DOHH2 (cell line): Measurements from ENCODE around the gene BABAM2.

Source experiments
- H3F3A ChIP-seq: fragments of 200-600 bp; sonication (generic), shearing (Covaris generic); 2 replicates; pipeline ENCODE4 v1.6.0; 2016; ENCODE audit warnings: antibody characterized with exemption, mild to moderate bottlenecking; ENCODE audit not compliant: control insufficient read depth, insufficient read depth
- H3K27ac ChIP-seq: fragments of 200-600 bp; sonication (generic); 2 replicates; pipeline ENCODE4 v1.5.1; 2014; ENCODE audit warnings: low read depth, mild to moderate bottlenecking, low read length, moderate library complexity
- H3K27me3 ChIP-seq: fragments of 200-600 bp; sonication (generic); 2 replicates; pipeline ENCODE4 v1.6.1; 2014; ENCODE audit warnings: mild to moderate bottlenecking, low read length, mixed read lengths; ENCODE audit not compliant: control insufficient read depth
- H3K36me3 ChIP-seq: fragments of 200-600 bp; sonication (generic); 2 replicates; pipeline ENCODE4 v1.6.1; 2014; ENCODE audit warnings: mild to moderate bottlenecking, low read length, moderate library complexity, mixed read lengths; ENCODE audit not compliant: control insufficient read depth
- H3K4me1 ChIP-seq: fragments of 200-600 bp; sonication (generic); 2 replicates; pipeline ENCODE4 v1.6.1; 2014; ENCODE audit warnings: mild to moderate bottlenecking, low read length, mixed read lengths; ENCODE audit not compliant: control insufficient read depth
- H3K4me2 ChIP-seq: fragments of 200-600 bp; sonication (generic); 2 replicates; pipeline ENCODE4 v1.6.0; 2014; ENCODE audit warnings: mild to moderate bottlenecking, low read length, moderate library complexity
- H3K4me3 ChIP-seq: fragments of 200-600 bp; sonication (generic); 2 replicates; pipeline ENCODE4 v1.5.1; 2014; ENCODE audit warnings: mild to moderate bottlenecking, low read length, mixed read lengths
- H3K79me2 ChIP-seq: fragments of 200-600 bp; sonication (generic); 2 replicates; pipeline ENCODE4 v1.6.1; 2014; ENCODE audit warnings: mild to moderate bottlenecking, low read length, mixed read lengths; ENCODE audit not compliant: control insufficient read depth
- H3K9me2 ChIP-seq: fragments of 200-600 bp; sonication (generic); replicated peaks from 2 replicates; pipeline ENCODE4 v1.6.1; 2014; ENCODE audit warnings: mild to moderate bottlenecking, low read length, mixed read lengths; ENCODE audit not compliant: control insufficient read depth
- H3K9me3 ChIP-seq: fragments of 200-600 bp; sonication (generic); 2 replicates; pipeline ENCODE4 v1.6.1; 2014; ENCODE audit warnings: antibody characterized with exemption, low read length, mixed read lengths; ENCODE audit not compliant: control insufficient read depth, insufficient read depth
- H4K20me1 ChIP-seq: fragments of 200-600 bp; sonication (generic); 2 replicates; pipeline ENCODE4 v1.6.0; 2014; ENCODE audit warnings: low read depth, mild to moderate bottlenecking, antibody characterized with exemption, low read length, moderate library complexity; ENCODE audit not compliant: control insufficient read depth, insufficient read depth
- EZH2phosphoT487 ChIP-seq: fragments of 200-600 bp; sonication (generic); IDR thresholded peaks from 2 replicates; pipeline ENCODE4 v1.6.1; 2017; ENCODE audit warnings: borderline replicate concordance, mild to moderate bottlenecking, antibody characterized with exemption, low read length, moderate library complexity, mixed read lengths
- TF ChIP-seq, protein P1 (sequence below): fragments of 200-600 bp; sonication (generic); IDR thresholded peaks from one replicate; pipeline ENCODE4 v1.5.1; 2014; ENCODE audit warnings: antibody characterized with exemption, mild to moderate bottlenecking, low read depth, low read length; ENCODE audit not compliant: poor library complexity, severe bottlenecking

BABAM2 gene

DNA sequence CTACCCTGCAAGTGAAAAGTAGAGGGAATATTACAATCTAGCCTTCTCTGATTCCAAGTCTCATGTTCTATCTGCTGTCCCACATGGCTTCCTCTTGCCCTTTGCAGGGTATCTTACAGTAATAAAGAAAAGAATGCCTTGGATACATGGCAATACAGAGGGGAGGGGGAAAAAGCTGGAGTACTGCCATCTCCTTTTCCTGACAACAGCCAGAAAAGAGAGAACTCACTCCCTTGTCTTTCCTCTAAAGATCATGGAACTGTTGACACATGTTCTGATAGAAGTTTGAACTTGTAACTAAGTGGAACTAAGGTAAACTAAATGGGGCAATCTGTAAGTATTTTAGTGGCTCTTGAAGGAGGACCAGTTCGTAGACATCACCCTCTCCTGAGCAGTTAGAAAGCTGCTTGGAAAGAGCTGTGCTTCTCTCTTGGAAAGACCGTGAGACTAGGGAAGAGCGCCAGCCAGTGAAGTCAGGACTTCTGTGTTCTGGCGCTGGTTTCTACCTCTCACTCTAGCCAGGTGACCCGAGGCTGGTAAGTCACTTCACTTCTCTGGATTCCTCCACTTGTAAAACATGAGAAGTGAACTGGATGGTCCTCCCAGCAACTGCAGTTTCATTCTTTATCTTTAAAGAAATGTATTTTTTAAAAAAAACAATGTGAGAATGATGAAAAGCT is 259.8 kb downstream of the BABAM2 start:
- no peaks in the 10 kb centered on the region for H3K9me2 ChIP-seq
- H3K36me3 ChIP-seq: no peaks in the 10 kb centered on the region
- H3K4me3 ChIP-seq: no peak overlapping the region
- no peaks in the 10 kb centered on the region for H3K27me3 ChIP-seq
- TF ChIP-seq, protein P1, sequence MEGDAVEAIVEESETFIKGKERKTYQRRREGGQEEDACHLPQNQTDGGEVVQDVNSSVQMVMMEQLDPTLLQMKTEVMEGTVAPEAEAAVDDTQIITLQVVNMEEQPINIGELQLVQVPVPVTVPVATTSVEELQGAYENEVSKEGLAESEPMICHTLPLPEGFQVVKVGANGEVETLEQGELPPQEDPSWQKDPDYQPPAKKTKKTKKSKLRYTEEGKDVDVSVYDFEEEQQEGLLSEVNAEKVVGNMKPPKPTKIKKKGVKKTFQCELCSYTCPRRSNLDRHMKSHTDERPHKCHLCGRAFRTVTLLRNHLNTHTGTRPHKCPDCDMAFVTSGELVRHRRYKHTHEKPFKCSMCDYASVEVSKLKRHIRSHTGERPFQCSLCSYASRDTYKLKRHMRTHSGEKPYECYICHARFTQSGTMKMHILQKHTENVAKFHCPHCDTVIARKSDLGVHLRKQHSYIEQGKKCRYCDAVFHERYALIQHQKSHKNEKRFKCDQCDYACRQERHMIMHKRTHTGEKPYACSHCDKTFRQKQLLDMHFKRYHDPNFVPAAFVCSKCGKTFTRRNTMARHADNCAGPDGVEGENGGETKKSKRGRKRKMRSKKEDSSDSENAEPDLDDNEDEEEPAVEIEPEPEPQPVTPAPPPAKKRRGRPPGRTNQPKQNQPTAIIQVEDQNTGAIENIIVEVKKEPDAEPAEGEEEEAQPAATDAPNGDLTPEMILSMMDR: no peak
- no peak for TF ChIP-seq EZH2phosphoT487
- H3F3A ChIP-seq: no peaks in the 10 kb centered on the region
- H3K4me1 ChIP-seq: no peaks in the 10 kb centered on the region
- H3K9me3 ChIP-seq: peaks cover 4% of the 10 kb centered on the region; the same call in 1 of the 2 replicates
- no peaks in the 10 kb centered on the region for H3K79me2 ChIP-seq
- H3K27ac ChIP-seq: no peak overlapping the region
- no peaks in the 10 kb centered on the region for H4K20me1 ChIP-seq
- H3K4me2 ChIP-seq: no peak overlapping the region

DNA sequence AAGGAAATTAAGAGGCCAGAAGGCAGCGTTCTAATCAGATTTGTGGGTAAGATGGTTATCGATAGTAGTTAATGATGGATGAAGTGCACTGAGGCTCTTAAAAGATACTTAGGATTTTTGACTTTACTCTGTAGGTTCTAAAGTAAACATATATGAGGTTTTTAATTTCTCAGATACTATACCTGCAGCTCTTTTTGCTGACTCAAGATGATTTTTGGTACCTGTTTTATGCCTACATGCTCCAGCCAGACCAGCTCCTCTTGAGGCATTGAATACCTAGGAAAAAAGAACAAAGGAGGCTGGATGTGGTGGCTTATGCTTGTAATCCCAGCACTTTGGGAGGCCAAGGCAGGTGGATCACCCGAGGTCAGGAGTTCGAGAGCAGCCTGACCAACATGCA is 260.5 kb downstream of the BABAM2 start:
- Histone ChIP-seq H3K36me3 (no peaks in the 10 kb centered on the region), H3K4me1 (no peaks in the 10 kb centered on the region), H3K27ac (no peak overlapping the region), H3K4me3 (no peak overlapping the region), H3K9me2 (no peaks in the 10 kb centered on the region), H3K79me2 (no peaks in the 10 kb centered on the region), H3K27me3 (no peaks in the 10 kb centered on the region), H3K9me3 (peaks cover 10% of the 10 kb centered on the region; the same call in 1 of the 2 replicates), H4K20me1 (no peaks in the 10 kb centered on the region), H3F3A (no peaks in the 10 kb centered on the region), H3K4me2 (no peak overlapping the region)
- no peak for TF ChIP-seq EZH2phosphoT487
- TF ChIP-seq, protein P1: no peak

DNA sequence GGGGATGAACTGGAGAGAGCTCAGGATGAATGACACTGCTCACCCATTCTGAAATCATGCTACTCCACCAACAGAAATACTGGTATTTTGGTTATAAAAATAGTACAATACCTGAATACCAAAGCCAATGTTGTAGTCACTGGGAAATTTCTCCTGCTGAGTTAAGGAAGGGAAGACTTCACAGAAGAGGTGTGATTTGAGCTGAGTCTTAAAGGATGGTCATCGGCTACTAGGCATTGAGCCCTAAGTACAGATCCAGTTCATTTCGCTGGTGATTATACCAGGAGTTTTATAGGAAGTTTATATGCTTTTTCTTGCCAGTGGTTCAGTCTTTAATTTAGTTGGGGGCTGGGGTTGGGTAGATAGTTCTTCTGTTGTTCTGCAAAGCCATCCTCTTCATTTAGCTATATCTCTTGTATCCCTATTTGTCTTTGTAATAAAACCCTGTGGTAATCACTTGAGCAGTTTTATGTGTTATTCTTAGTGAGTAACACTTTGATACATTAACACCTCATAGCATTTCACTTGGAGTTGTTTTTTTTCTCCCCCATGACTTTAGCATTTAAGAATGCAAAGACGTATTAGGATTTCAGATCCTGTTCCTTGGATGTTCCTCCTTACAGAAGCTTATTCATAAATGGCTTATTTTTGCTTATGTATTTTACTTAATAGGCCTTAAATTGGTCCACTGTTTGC is 262.2 kb downstream of the BABAM2 start:
- Histone ChIP-seq H3K9me2 (no peaks in the 10 kb centered on the region), H3F3A (no peaks in the 10 kb centered on the region), H3K4me1 (no peaks in the 10 kb centered on the region), H3K79me2 (no peaks in the 10 kb centered on the region), H3K27ac (no peak overlapping the region), H3K27me3 (no peaks in the 10 kb centered on the region), H3K36me3 (no peaks in the 10 kb centered on the region), H3K9me3 (peaks cover 11% of the 10 kb centered on the region; the same call in 1 of the 2 replicates), H3K4me3 (no peak overlapping the region), H3K4me2 (no peak overlapping the region), H4K20me1 (no peaks in the 10 kb centered on the region)
- TF ChIP-seq, protein P1: no peak
- TF ChIP-seq EZH2phosphoT487: no peak
